HTERT RPE-1 (cell line): Measurements from ENCODE around the gene AFG3L2.
"Not testable (repeated sequence)": the region's sequence is repeated elsewhere in the genome, so short reads cannot be mapped to it uniquely, and the experiment has no call there.

Source experiments
- in situ Hi-C: fragments of 300-500 bp; cut with MboI; formaldehyde crosslinking; loops from 4 replicates; pipeline ENCODE4 v1.14.3; 2020; ENCODE audit warnings: low sequenced_read_pairs

AFG3L2 gene

DNA sequence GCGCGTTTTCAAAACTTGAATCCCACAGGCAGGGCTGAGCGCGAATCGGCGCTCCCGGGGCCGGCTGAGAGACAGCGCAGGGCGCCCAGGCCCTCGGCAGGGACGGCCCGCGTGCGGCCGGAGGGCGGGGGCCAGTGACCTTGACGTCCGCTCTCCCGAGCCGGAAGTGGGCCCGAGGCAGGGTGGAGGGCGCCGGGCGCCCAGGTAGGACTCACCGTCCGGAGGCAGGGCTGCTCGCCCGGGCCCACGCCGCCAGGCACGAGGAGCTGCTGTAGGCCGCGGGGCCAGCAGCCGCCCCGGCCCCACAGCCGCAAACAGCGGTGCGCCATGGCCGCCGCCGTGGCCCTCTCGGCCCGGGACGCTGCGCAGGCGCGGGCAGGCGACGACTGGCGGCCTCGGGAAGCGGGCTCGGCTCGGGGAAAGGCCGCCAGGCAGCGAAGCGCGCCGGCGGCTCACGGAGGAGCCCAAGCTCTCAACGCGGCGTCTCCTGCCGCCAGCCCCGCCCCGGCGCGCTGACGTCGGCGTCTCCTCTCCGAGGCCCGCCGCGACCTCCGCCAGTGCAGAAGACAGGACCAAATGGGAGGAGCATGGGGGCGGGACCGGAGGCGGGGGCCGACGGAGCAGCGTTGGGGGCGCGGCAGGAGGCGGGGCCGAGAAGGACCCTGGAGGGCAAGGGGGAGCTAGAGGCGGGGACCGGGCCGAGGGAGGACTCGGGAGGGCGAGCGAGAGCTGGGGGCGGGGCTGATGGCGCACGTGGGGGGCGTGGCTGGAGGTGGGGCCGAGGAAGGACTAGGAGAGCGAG is at the start of gene AFG3L2:
AFG3L2 (minus strand) TSS at position 474 of the 802 bp plus-strand sequence; CDS start at position 329, 145 bp downstream.
- in situ Hi-C loops = loop anchor here (25.0 kb wide), 1 partner anchor 285 kb away; the partner anchor contains the start of gene SPIRE1

DNA sequence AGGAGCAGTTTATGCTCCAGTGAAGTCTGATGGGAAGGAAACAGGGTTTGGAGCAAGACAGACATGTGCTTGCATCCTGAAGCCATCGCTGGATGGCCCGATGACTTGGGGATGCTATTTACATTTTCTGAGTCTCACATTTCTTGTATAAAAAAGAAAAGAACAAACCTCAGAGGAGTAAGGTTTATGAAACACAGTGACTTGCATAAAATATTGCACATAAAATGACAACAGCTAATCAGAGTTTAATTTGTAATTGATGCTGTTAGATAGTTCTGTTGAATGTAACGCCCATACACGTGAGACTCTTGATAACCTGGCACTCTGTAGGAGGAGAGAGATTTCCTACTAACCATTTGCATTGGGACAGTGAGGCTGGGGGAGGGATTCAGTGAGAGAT is 47.2 kb upstream of the AFG3L2 start:
- in situ Hi-C loops = no loop called here

DNA sequence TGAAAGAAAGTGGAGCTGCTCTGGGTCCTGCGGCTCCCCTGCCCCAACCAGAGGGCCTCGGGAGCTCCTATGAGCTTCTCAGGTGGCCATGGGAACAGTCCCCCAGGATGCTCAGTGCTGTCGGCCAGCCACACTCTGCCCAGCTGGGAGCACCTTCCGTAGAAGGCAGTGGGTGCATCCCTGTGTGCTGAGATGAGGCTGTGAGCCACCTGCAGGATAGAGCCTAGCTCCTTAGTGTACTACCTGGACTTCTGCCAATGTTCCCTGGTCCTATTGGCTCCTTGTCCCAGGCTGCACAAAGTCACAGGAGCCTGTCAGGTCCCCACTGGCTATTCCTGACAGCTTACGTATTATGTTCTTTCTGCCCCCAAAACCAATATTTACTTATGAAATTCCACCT is 46.8 kb upstream of the AFG3L2 start:
- in situ Hi-C loops = no loop called here

DNA sequence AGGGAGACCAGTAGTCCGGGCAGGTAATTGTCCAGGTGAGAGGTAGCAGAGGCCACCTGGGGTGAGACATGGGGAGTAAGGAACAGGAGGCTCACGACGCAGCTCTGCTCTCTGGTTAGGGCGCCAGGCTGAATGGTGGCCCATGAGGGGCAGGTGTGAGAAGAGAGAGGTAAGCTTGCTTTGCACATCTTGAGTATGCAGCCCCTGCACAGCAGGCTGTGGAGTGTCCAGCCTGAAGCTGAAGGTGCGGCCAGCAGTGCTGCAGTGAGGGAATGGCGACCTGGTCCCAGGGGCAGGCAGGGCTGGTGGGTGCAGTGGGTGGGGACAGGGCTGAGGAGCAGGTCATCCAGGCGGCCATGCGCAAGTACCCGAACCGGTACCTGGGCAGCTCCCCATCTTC is 46.4 kb upstream of the AFG3L2 start:
- in situ Hi-C loops = no loop called here

DNA sequence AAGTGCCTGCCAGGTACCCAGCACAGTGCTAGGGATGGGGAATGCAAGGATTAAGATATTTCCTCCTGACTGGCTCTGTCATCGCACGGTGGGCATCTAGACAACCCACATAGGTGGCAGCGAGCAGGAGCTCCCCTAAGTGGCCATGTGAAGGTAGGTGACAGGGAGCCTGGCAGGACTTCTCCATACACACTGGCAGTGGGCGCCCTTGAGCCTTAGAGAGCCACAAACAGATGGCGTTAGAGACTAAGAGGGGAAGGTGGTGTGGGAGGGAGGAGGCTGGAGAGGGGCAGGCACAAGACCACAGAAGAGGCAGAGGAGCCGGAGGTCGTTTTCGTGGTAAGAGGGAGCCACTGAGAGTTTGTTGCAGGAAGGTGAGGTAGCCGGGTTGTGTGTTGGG is 45.9 kb upstream of the AFG3L2 start:
- in situ Hi-C loops = no loop called here

DNA sequence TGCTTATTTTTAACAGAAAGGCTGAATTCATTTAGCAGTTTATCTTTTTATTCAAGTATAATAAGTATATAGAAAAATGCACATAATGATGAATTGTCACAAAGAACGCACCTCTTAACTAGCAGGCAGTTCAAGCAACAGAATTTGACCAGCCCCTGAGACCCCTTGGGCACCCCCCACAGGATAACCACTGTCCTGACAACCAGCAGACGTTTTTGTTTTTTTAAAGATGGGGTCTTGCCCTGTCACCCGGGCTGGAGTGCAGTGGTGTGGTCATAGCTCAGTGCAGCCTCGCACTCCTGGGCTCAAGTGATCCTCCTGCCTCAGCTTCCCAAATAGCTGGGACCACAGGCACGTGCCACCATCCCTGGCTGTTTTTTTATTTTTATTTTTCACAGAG is 44.7 kb upstream of the AFG3L2 start:
- in situ Hi-C loops = no loop called here

DNA sequence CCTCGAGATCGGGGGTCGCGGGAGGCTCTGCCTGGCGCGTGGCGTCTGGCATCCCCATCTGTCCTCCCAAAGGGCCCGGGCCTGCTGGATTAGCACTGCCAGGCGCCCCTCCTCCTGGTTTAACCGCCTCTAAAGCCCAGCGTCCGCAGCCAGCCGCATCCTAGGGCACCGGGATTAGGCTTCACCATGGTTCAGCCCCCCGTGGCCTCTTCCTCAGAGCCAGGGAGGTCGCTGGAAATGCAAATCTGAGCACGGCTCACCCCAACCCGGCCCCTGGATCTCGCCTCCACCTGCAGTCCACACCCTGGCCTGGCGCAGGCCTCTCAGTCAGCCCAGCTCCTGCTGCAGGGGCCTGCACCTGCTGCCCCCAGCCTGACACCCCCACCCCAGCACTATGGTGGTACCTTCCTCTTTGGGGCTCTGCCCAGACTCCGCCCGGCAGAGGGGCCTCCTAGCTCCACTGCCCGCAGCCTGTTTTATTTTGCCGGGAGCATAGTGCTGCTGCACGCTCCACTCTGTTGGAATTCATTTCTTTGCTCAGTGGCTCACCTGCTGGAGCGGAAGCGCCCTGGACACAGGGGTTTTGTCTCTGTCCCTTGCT is 43.9 kb upstream of the AFG3L2 start:
- in situ Hi-C loops = no loop called here

DNA sequence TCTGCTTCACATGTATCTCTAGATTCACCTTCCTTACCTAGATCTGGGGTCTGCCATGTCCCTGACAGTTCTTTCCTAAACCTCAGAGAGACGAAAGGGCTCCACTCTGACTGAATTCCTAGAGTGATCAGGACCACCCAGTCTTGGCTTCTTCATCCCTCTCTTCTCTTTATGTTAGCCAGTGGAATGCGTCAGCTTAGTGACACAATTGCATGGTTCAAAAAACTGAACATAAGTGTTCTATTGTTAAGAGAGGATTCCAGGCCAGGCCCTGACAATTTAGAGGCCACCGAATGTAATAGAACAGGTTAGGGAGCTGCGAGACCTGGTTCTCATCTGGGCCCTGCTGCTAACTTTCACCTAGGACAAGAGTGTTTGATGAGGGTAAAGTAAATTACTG is 40.7 kb upstream of the AFG3L2 start:
- in situ Hi-C loops = no loop called here

DNA sequence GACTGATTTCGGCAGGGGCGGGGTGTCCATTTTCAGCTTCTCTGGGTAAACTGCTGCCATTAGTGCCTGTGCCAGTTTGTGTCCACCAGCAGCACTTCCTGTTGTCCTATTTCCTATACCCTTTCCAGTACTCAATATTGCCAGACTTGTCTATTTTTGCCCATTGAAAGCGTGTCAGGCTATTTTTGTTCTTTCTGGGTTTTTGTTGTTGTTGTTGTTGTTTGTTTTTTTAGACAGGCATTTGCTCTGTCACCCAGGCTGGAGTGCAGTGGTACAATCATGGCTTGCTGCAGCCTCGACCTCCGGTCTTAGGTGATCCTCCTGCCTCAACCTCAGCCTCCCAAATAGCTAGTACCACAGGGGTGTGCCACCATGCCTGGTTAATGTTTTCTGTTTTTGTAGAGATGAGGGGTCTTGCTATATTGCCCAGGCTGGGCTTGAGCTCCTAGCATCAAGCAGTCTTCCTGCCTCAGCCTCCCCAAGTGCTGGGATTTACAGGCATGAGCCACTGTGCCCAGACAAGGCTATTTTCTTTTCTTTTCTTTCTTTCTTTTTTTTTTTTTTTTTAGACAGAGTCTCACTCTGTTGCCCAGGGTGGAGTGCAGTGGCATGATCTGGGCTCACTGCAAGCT is 39.2 kb upstream of the AFG3L2 start:
- in situ Hi-C loops = no loop called here

DNA sequence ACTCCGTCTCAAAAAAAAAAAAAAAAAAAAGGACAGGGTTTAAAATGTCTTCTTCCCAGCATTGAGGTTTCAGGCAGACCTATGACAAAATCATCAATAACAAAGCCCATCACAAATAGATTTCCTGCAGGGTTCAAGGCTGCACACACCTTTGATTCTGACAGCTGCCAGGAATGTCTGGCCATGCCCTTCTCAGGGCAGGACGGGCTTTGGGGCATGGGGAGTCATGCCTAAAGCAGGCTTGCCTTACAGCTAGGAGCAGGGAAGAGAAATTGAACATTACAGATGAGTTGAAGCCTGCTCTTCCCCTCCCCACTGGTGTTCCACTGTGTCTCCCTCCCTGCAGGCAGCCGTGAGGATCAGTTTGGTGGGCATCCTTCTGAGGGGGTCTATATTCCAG is 34.4 kb upstream of the AFG3L2 start:
- in situ Hi-C loops = no loop called here

DNA sequence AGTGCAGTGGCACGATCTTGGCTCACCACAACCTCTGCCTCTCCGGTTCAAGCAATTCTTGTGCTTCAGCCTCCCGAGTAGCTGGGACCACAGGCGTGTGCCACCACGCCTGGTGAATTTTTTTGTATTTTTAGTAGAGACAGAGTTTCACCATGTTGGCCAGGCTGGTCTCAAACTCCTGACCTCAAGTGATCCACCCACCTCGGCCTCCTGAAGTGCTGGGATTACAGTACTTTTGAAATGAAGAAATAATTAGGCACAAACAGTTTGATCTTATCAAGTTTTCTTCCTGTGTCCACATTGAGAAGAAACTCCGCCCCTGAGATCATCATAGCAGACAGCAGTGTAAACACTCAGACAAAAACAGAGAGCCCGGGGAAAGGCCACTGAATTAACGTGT is 33.7 kb upstream of the AFG3L2 start:
- in situ Hi-C loops = not testable (repeated sequence)

DNA sequence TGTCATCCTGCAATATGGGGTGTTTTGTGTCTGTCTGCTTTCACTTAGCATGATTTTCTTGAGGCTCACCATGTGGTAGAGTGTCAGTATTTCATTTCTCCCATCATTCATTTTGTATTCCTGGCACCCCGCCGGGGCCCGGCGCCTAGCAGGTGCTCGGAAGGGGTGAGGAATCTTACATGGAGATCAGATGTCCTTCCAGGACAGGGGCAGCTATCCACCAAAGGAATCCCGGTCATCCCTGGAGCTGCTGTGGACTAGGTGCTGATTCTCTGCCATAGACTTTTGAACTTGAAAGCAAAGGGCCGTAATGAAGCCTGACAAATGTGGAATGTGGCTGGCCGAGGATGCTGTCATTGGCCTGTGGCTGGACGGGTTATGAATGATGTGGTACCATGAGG is 33.1 kb upstream of the AFG3L2 start:
- in situ Hi-C loops = no loop called here

DNA sequence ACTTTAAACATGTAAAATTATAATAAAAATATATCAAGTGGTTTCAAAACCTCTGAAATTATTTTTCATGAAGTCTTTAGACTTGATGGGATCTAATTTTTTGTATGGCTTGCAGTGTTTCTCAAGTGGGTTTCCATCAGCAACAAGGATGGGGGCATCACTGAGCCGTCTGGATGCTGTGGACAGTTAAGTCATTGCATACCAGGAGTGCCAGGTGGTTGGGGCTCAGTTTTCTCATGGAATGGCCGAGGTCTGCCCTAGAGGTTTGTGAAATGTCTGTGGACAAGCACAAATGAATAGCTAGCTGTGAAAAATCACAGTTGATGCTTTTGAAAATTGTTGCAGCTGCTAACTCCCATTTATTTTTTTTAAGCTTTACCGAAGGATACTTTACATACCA is 32.4 kb upstream of the AFG3L2 start:
- in situ Hi-C loops = no loop called here

DNA sequence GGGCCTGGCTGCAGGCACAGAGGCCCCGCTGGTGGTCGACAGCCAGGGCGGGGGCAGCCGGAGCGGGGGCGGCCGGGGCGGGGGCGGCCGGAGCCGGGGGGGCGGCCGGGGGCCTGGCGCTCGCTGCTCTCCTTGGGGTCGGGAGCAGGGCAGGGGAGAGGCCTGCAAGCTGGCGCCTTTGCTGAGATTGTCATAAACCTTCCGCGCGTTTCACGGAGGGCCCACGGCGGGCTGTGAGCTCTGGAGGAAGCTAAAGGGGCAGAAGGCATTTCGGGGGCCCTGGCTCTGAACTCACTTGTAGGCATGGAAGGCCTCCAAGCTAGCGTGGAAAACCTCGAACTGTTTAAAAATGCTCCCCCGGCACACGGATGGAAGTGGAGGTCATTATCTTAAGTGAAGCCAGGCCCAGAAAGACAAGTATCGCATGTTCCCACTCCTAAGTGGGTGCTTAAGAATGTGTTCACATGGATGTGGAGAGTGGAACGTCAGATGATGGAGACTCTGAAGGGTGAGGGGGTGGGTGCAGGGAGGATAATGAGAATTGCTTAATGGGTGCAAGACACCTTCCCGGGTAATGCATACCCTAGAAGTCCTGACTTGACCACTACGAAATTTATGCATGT is 31.3 kb upstream of the AFG3L2 start:
- in situ Hi-C loops = no loop called here

DNA sequence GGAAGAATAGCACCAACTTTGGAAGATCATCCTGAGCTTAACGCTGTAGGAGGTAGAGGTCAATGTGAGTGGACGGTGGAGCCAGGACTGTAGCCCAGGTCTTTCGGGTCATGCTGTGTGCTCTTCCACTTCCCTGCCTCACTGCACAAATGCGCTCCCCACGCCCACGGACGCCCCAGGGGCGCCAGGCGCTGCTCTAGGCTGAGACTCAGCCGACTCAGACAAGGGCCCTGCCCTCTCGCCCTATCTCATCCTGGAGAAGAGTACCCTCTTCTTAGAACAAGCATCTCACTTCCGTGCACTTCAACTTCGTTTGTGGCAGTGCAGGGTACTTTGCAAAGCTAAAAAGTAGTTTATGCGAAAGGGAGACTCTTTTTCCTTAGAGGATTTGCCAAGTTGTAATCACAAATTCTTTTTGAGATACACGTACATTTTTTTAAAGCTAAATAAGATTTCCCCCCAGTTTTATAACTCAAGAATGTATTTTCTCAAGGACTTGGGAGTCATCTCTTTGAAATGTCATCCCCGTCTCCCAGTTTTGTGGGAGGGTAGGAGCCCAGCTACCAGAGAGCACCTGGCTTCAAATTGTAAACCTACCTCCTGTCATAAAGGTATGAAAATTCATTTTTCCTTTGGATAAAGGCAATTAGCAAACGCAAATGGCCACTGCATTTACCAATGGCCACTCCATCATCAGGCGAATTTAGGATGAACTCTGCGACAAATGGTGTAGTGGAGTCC is 29.5 kb upstream of the AFG3L2 start:
- in situ Hi-C loops = no loop called here

DNA sequence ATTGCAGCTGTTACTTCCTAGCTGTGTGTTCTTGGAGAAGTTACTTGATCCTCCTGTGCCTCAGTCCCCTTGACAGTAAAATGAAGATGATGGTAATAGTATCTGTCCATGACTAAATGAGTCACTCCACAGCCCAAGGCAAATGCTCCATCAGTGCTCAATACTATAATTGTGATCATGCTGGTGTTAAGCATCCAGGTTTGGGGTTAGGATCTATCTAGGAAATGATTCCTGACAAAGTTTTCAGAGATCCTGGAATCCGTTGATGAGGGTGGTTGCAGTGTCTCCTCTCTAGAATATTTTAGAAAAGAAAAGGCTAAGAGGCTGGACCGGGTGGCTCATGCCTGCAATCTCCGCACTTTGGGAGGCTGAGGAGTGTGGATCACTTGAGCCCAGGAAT is 28.0 kb upstream of the AFG3L2 start:
- in situ Hi-C loops = no loop called here

DNA sequence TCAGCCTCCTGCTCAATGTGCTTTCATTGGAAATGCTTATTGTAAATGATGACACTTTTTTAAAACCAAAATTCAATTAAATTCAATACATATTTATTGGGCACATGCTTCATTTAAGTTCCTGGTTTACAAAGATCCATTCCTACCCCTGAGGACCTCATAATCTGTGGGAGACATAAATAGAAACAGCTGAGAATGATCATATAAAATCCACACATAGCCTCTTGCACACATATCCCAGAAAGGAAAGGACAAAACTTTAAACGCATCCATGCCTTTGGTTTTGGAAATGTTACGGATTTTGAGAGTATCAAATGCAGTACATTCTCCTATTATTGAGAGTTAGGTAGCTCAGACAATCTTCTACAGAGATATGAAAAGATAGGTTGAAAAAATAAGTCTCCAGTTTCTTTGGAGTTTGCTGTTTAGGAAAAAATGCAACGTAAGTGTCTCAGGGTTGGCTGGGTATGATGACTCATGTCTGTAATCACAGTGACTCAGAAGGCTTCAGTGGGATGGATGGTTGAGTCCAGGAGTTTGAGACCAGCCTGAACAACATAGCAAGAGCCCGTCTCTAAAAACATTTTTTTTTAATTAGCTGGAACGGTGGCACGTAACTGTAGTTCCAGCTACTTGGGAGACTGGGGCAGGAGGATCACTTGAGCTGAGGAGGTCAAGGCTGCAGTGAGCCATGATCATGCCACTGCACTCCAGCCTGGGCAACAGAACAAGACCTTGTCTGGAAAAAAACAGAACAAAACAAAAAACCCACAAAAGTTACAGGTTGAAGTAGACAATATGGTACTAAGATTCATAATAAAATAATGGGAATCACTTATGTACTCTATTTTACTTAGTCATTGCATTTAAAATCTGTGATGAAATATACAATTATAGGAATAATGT is 26.8 kb upstream of the AFG3L2 start:
- in situ Hi-C loops = no loop called here

DNA sequence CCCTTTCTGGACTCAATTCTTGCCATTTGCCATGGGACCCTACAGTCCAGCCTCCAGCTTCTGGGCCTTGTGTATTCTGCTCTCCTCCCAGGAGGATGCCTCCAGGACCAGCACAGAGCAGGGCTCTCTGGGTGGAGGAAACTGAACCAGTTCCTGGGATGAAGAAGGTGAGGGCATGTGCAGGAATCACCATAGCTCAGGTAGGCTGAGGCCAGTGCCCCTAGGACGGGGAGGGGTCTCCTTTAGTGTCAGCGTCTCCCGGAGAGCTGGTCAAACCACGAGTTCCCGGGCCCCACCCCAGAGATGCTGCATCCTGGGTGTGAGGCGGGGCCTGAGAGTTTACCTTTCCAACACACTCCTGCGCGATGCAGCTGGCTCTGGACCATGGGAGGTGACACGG is 24.9 kb upstream of the AFG3L2 start:
- in situ Hi-C loops = no loop called here

DNA sequence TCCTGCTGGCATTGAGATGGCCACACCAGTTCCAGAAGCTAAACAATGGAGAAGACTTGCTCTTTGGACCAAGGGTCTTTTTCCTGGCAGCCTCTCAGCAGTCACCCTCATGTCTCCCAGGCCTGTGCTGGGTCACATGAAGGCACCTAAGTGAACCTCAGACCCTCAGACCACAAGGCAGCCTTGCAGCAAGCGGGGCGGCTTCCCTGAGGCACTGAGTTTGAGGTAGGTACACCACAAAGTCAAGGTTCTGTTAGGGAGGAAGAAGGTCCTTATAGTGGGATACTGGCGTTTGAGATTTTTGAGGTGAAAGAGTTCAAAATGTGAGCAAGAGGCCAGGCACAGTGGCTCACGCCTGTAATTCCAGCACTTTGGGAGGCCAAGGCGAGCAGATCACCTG is 22.2 kb upstream of the AFG3L2 start:
- in situ Hi-C loops = loop anchor here (25.0 kb wide), 1 partner anchor 263 kb away; the partner anchor contains the start of gene SPIRE1

DNA sequence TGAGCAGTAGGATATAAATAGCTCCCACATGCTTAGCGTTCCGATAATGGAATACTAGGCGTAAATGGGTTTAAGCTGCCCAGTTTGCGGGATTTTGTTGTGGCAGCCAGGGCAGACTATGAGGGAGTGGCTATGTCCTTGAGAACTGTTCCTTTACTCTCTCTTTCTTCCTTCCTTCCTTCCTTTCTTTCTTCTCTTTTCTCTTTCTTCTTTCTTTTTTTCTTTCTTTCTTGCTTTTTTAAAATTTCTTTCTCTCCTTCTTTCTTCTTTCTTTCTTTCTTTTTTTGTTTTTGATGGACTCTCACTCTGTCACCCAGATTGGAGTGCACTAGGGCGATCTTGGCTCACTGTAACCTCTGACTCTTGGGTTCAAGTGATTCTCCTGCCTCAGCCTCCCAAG is 21.6 kb upstream of the AFG3L2 start:
- in situ Hi-C loops = loop anchor here (25.0 kb wide), 1 partner anchor 264 kb away; the partner anchor contains the start of gene SPIRE1
